ENCODE results near the gene HSPA4.
"Not testable (repeated sequence)": the region's sequence is repeated elsewhere in the genome, so short reads cannot be mapped to it uniquely, and the experiment has no call there.

The HSPA4 gene

GRCh38 chr5:133128066-133128465, 76.3 kb downstream of the HSPA4 start:
- peak in 1 of 2 donors; percentile 3 for DNase-seq

DNA sequence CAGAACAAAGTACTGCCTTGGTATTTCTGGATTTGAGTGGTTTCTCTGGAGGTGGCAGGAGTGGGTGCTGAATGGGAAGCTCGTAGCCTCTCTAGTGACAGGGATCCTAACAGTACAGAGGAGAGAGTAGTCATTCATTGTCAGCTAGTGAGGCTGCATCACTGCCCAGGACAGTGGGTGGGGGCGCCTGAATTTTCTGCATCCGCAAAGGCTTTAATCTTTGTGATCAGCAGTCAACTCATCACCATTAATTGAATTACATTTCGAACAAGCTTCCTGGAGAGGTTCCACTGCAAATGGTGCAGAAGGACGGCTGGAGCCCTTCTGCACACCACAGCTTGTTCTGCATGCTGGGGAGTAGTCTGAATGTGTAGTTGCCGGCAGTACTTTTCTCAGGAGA, 77.5 kb downstream of the HSPA4 start:
- no peak for DNase-seq

DNA sequence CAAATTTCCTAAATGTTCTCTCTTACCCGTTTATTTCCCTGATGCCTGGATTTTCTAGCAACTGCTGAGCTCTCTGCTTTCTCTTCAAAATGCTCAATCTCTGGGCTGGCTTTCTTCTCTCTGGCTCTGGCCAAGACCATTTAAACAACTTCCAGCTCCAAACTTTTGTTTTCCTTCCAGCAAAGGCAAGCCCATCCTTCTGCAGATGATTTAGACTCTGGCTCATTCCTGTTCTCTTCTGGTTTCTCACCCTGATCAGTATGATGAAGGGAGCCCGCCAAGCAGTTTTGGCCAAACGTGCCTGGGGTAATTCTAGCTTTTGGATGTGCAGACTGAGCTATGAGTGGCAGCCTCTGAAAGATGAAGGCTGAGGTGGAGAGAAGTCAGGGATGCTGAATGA, 78.1 kb downstream of the HSPA4 start:
- DNase-seq, result no peak

GRCh38 chr5:133130387-133131118, 78.7 kb downstream of the HSPA4 start:
- DNase-seq, result no peak

- no peak for DNase-seq
Observed at GRCh38 chr5:133132717-133133116, 80.9 kb downstream of the HSPA4 start.

DNA sequence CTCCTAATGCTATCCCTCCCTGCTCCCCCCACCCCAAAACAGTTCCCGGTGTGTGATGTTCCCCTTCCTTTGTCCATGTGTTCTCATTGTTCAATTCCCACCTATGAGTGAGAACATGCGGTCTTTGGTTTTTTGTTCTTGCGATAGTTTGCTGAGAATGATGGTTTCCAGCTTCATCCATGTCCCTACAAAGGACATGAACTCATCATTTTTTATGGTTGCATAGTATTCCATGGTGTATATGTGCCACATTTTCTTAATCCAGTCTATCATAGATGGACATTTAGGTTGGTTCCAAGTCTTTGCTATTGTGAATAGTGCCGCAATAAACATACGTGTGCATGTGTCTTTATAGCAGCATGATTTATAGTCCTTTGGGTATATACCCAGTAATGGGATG, 81.4 kb downstream of the HSPA4 start:
- DNase-seq, result peak in 1 of 2 donors; percentile 1

DNA sequence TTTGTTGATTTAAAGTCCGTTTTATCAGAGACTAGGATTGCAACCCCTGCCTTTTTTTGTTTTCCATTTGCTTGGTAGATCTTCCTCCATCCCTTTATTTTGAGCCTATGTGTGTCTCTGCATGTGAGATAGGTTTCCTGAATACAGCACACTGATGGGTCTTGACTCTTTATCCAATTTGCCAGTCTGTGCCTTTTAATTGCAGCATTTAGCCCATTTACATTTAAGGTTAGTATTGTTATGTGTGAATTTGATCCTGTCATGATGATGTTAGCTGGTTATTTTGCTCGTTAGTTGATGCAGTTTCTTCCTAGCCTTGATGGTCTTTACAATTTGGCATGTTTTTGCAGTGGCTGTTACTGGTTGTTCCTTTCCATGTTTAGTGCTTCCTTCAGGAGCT, 85.1 kb downstream of the HSPA4 start:
- DNase-seq, result not testable (repeated sequence)

GRCh38 chr5:133140311-133140710, 88.5 kb downstream of the HSPA4 start:
- no peak for DNase-seq

- no peak for DNase-seq
Observed at GRCh38 chr5:133141746-133142145, 89.9 kb downstream of the HSPA4 start.

GRCh38 chr5:133142782-133143181, 91.0 kb downstream of the HSPA4 start:
- no peak for DNase-seq

DNA sequence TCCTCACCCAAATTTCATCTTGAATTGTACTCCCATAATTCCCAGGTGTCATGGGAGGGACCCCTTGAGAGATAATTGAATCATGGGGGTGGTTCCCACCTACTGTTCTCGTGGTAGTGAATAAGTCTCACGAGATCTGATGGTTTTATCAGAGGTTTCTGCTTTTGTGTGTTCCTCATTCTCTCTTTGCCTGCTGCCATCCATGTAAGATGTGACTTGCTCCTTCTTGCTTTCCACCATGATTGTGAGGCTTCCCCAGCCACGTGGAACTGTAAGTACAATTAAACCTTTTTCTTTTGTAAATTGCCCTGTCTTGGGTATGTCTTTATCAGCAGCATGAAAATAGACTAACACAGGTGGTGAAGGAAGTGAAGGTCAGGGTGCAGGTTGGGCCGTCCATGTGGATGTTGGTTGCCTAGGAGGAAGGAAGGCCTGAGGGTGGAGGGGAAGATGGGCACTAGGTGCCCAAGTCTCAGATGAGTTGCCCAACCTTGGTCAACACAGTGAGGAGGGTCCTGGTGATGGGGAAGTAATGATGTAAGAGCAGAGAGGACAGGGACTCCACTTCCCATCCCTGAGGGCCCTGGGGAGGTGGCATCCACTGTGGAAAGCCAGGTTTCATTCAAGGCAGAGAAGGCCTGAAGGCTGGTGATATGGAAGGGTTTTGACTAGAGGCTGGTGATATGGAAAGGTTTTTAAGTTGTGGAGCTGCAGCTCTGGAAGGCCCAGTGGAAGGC, 92.6 kb downstream of the HSPA4 start:
- no peak for DNase-seq

DNA sequence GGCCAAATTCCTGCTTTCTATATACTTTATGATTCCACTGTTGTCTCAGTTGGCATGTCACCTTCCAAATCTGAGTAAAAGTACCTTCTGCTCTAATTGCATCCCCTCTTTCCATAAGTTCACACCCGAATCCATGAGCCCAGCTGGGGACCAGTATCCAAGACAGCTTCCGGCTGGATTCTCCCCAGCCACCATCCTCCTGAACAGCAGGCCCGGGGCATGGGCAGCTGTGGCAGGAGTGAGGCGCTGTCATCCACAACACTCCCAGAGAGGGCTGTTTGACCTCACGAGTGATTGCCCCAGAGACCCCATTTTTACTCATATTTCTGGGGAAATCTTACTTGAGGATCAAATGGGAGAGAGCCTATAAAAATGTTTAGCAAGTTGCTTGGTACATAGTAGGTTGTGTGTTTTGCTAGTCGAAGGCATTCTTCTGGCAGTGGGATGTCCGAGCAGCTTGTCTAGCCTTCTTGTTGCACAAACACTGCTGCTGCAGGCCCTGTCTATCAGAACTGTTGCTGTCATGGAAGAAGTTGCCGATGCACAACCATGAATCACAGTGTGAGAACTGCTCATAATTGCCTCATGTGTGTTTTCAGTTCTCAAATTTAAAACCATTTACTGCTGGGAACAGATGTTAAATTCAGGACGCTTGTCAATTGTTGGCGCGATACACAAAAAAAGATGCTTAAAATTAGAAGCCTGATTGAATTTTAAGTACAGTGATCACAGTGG, 93.8 kb downstream of the HSPA4 start:
- no peak for DNase-seq

- DNase-seq, result no peak
Observed at GRCh38 chr5:133147411-133147810, 95.6 kb downstream of the HSPA4 start.

GRCh38 chr5:133147815-133148567, 96.2 kb downstream of the HSPA4 start:
- DNase-seq, result no peak

GRCh38 chr5:133149345-133149744, 97.5 kb downstream of the HSPA4 start:
- no peak for DNase-seq

DNA sequence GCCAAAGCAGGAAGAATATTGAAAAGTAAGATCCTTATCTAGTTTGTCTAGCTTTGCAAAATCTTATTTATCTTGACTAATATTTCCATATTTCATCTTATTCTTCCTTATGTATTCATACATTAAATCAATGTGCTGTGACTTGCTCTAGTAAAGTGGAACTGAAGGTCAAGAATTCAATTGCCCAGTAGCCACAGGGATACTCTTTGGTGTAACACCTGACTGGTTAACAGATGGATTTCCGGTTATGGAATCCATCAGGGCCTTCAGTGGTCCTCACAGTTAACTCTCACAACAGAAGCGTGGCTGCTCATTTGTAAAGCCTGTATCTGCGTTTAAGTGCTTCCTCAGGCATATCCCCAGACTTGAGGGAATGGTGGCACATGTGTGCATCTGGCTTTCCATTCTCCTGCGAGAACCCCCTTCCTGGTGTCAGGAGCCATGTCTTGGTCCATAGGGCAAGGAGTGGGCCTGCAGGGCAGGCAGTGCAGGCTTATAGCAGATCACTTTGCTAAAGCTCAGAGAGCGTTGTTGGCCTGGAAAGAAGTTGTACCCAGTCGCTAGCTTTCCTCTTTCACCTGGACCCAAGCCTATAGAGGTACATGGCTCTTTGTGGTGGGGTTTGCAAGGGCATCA, 99.2 kb downstream of the HSPA4 start:
- DNase-seq, result no peak

DNA sequence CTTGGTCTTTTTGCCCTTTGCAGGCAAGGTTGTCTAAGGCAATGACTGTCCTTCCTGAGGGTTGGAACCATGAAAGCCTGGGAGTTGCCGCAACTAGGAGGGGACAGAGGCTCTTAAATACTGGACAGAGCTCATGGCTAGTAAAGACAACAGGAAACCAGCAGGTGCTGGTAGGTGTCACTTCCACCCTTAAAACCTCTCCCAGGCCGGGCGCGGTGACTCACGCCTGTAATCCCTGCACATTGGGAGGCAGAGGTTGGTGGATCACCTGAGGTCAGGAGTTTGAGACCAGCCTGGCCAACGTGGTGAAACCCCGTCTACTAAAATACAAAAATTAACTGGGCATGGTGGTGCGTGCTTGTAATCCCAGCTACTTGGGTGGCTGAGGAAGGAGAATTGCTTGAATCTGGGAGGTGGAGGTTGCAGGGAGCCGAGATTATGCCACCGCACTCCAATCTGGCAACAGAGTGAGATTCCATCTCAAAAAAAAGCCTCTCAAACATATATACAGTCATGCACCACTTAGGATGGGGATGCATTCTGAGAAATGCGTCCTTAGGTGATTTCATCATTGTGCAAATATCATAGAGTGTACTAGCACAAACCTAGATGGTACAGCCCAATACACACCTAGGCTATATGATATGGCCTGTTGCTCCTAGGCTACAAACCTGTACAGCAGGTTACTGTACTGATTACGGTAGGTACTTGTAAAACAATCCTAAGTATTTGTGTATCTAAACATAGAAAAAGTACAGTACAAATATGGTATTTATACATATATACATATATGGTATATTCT, 102.7 kb downstream of the HSPA4 start:
- no peak for DNase-seq

- DNase-seq, result no peak
Observed at GRCh38 chr5:133155326-133155969, 103.6 kb downstream of the HSPA4 start.
